Measurements from ENCODE around the gene EFCAB6. TPM values are rescaled to one million over a fixed set of nuclear protein-coding genes. Genes with fewer than 3 reads are reported as not detected.

EFCAB6 gene
- total and polyA plus RNA-seq, 2 donors (not counting 3 experiments of a cell fraction or from before 2014, with no cell fraction given), result 0.07 to 0.31 TPM

DNA sequence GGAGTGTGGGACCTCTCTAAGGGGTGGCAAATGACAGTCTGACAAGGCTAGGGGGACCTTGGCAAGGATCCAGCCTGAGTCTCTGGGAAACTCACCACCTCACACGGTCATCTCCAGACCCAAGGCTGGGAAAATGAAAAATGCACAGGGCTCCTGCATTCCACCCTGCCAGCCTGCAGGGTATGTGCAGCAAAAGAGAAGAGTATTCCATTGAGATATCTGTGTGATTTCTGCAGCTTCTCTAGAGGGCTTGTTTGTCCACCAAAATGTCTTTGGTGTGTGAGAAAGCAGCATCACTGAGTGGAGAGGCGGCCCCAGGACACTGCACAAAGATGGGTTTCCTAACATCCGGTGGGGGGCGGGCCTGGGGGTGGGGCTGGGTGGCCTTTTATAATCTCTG lies 177.8 kb downstream of the EFCAB6 start:
- H3K27me3 ChIP-seq (ENCODE audit: control insufficient read depth in 2 of 2, insufficient read depth in 2 of 2, low read length in 2 of 2), result no peaks in the 10 kb centered on the region
- H4K20me1 ChIP-seq (replicated peaks; ENCODE audit: control insufficient read depth, extremely low read depth, insufficient read depth, low read length), result no peaks in the 10 kb centered on the region
- H3K27ac ChIP-seq (ENCODE audit: insufficient read depth, low read depth, low read length), result no peak overlapping the region
- no peak overlapping the region for H3K4me2 ChIP-seq (ENCODE audit: insufficient read depth, low read length)
- no peaks in the 10 kb centered on the region for H3K9me1 ChIP-seq (replicated peaks; ENCODE audit: control insufficient read depth, extremely low read depth, insufficient read depth, low read length)
- H2AFZ ChIP-seq (ENCODE audit: low read depth, low read length), result no peak overlapping the region
- H3K36me3 ChIP-seq (ENCODE audit: control insufficient read depth in 2 of 2, extremely low read depth in 1 of 2, insufficient read depth in 2 of 2, low read length in 2 of 2), result no peaks in the 10 kb centered on the region
- intact Hi-C loops (cut with micrococcal nuclease), result no loop called here
- H3K9ac ChIP-seq (replicated peaks; ENCODE audit: extremely low read depth, insufficient read depth, low read length), result no peak overlapping the region
- no peaks in the 10 kb centered on the region for H3K4me1 ChIP-seq (ENCODE audit: control insufficient read depth, extremely low read depth, insufficient read depth, low read length)
- no peak overlapping the region for H3K4me3 ChIP-seq (replicated peaks in 1 of 3; ENCODE audit: insufficient read depth in 1 of 3, low read depth in 1 of 3, low read length in 3 of 3)
- TF ChIP-seq CTCF (IDR thresholded peaks at IDR 0.05; ENCODE audit: extremely low read depth in 1 of 2, insufficient read depth in 1 of 2, low read depth in 1 of 2, low read length in 2 of 2) (no peak), POLR2AphosphoS5 (IDR thresholded peaks at IDR 0.05; ENCODE audit: insufficient read depth, low read depth, low read length) (no peak), GATA2 (IDR thresholded peaks at IDR 0.05; ENCODE audit: insufficient read depth, insufficient read length, low read depth, low read length) (no peak), POLR2A (IDR thresholded peaks at IDR 0.05; ENCODE audit: low read depth, low read length) (no peak), MYC (IDR thresholded peaks at IDR 0.05; ENCODE audit: low read depth, low read length) (no peak), JUN (IDR thresholded peaks at IDR 0.05; ENCODE audit: borderline replicate concordance, insufficient read depth, insufficient read length, low read depth) (no peak), FOS (IDR thresholded peaks at IDR 0.05; ENCODE audit: borderline replicate concordance, insufficient read depth, low read length) (no peak), EZH2 (IDR thresholded peaks at IDR 0.05; ENCODE audit: borderline replicate concordance, low read depth, low read length, severe bottlenecking) (no peak)
- TF ChIP-seq, protein P1, sequence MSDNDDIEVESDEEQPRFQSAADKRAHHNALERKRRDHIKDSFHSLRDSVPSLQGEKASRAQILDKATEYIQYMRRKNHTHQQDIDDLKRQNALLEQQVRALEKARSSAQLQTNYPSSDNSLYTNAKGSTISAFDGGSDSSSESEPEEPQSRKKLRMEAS (IDR thresholded peaks at IDR 0.05; ENCODE audit: insufficient read depth, insufficient read length), result no peak
- peaks cover 2% of the 10 kb centered on the region for H3K9me3 ChIP-seq (replicated peaks; ENCODE audit: control insufficient read depth, insufficient read depth, low read length)
- FAIRE-seq, result no peak
- POLR2A ChIA-PET, result no interaction called here
- CTCF ChIA-PET, result no interaction called here
- no peaks in the 10 kb centered on the region for H3K79me2 ChIP-seq (ENCODE audit: control insufficient read depth, insufficient read depth, low read length)
- no TSS peak for BruUV-seq (replicated peaks)
- no peak for DNase-seq (ENCODE audit: low read depth, low spot score)
- dilution Hi-C loops (cut with MboI; ENCODE audit: extremely low pct_ligation_motif_present, low sequenced_read_pairs), result no loop called here

Data from endothelial cell of umbilical vein (primary cell).